Panc1 (cell line): ENCODE measurements around the gene NCK2.

Source experiments
- POLR2AphosphoS5 ChIP-seq: IDR thresholded peaks from 2 replicates; pipeline ENCODE4 v1.6.1; 2012; ENCODE audit warnings: mild to moderate bottlenecking, low read depth, low read length, moderate library complexity
- REST ChIP-seq, 2 experiments: IDR thresholded peaks; 2 replicates each; pipeline ENCODE4 v1.6.1; 2011 to 2012; ENCODE audit warnings: low read depth in 2 of 2, control low read depth in 1 of 2, low read length in 1 of 2, mild to moderate bottlenecking in 1 of 2, moderate library complexity in 1 of 2; ENCODE audit not compliant: insufficient read depth in 1 of 2
- SIN3A ChIP-seq: IDR thresholded peaks from 2 replicates; pipeline ENCODE4 v1.6.1; 2012; ENCODE audit warnings: low read depth, mild to moderate bottlenecking, low read length, moderate library complexity, borderline replicate concordance; ENCODE audit not compliant: insufficient read depth
- TF ChIP-seq, protein P1 (sequence below): fragments of 450-650 bp; IDR thresholded peaks from 2 replicates; pipeline ENCODE4 v1.5.1; 2017; ENCODE audit warnings: mild to moderate bottlenecking

DNA sequence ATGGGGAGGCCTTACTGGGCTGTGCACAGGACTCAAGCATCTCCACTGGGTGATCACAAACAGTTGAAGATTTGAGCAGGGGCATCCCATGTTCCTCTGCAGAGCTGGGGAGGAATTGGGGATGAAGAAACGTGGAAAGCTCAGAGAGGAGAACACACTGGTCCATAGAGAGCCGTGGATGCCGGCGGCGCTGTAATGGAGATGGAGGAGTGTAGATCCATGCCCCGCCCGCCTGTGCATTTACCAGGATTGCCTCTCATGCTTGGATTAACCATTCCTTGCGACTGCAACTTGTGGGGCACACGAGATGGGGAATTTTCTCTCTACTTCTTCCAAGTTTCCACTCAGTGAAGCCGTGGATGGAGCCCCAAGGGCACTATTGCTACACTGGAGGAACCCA is 115.9 kb downstream of the NCK2 start:
- TF ChIP-seq, protein P1, sequence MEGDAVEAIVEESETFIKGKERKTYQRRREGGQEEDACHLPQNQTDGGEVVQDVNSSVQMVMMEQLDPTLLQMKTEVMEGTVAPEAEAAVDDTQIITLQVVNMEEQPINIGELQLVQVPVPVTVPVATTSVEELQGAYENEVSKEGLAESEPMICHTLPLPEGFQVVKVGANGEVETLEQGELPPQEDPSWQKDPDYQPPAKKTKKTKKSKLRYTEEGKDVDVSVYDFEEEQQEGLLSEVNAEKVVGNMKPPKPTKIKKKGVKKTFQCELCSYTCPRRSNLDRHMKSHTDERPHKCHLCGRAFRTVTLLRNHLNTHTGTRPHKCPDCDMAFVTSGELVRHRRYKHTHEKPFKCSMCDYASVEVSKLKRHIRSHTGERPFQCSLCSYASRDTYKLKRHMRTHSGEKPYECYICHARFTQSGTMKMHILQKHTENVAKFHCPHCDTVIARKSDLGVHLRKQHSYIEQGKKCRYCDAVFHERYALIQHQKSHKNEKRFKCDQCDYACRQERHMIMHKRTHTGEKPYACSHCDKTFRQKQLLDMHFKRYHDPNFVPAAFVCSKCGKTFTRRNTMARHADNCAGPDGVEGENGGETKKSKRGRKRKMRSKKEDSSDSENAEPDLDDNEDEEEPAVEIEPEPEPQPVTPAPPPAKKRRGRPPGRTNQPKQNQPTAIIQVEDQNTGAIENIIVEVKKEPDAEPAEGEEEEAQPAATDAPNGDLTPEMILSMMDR: no peak
- TF ChIP-seq POLR2AphosphoS5: no peak
- no peak for TF ChIP-seq SIN3A
- TF ChIP-seq REST (IDR thresholded peaks at IDR 0.05; ENCODE audit: insufficient read depth in 1 of 2, low read depth in 2 of 2, low read length in 1 of 2): no peak
